Neural progenitor cell (in vitro differentiated cells): Measurements from ENCODE around the gene FREM1. TPM values are rescaled to one million over a fixed set of nuclear protein-coding genes. Genes with fewer than 3 reads are reported as not detected.

Source experiments
- DNase-seq: peaks from one replicate; pipeline ENCODE4 v3.0.0-alpha.2; 2016; ENCODE audit warnings: low spot score
- H2AFZ ChIP-seq: fragments of 200-600 bp; sonication (generic); replicated peaks from 2 replicates; pipeline ENCODE4 v1.6.1; 2016; ENCODE audit warnings: antibody characterized with exemption
- H3F3A ChIP-seq: fragments of 200-600 bp; sonication (generic); 2 replicates; pipeline ENCODE4 v1.6.1; 2016; ENCODE audit warnings: antibody characterized with exemption, low read depth
- H3K27ac ChIP-seq: fragments of 200-600 bp; sonication (generic); 2 replicates; pipeline ENCODE4 v1.5.1; 2016; ENCODE audit warnings: mild to moderate bottlenecking
- H3K27me3 ChIP-seq: fragments of 200-600 bp; sonication (generic); 2 replicates; pipeline ENCODE4 v1.6.1; 2016; ENCODE audit warnings: mild to moderate bottlenecking, moderate library complexity
- H3K36me3 ChIP-seq: fragments of 200-600 bp; sonication (generic); 2 replicates; pipeline ENCODE4 v1.5.1; 2016
- H3K4me1 ChIP-seq: fragments of 200-600 bp; sonication (generic); 2 replicates; pipeline ENCODE4 v1.6.1; 2016; ENCODE audit warnings: mixed run types
- H3K4me2 ChIP-seq: fragments of 200-600 bp; sonication (generic); 2 replicates; pipeline ENCODE4 v1.6.1; 2016
- H3K4me3 ChIP-seq: fragments of 200-600 bp; sonication (generic); 2 replicates; pipeline ENCODE4 v1.5.1; 2016
- H3K79me2 ChIP-seq: fragments of 200-600 bp; sonication (generic); 2 replicates; pipeline ENCODE4 v1.6.1; 2016; ENCODE audit warnings: low read depth
- H3K9ac ChIP-seq: fragments of 200-600 bp; sonication (generic); 2 replicates; pipeline ENCODE4 v1.6.1; 2016
- H3K9me3 ChIP-seq: fragments of 200-600 bp; sonication (generic); 2 replicates; pipeline ENCODE4 v1.5.1; 2016; ENCODE audit warnings: low read depth
- H4K20me1 ChIP-seq: fragments of 200-600 bp; sonication (generic); 2 replicates; pipeline ENCODE4 v1.6.1; 2016; ENCODE audit warnings: low read depth
- H3K27ac Mint-ChIP-seq: 3 replicates; pipeline ENCODE4 v1.8.0; 2021; ENCODE audit warnings: mixed read lengths
- H3K27me3 Mint-ChIP-seq: 2 replicates; pipeline ENCODE4 v1.8.0; 2022; ENCODE audit warnings: low read depth, mild to moderate bottlenecking, inconsistent platforms, moderate library complexity, mixed read lengths; ENCODE audit not compliant: insufficient read depth
- H3K36me3 Mint-ChIP-seq: 3 replicates; pipeline ENCODE4 v1.8.0; 2021; ENCODE audit warnings: mixed read lengths
- H3K4me1 Mint-ChIP-seq: 3 replicates; pipeline ENCODE4 v1.8.0; 2021; ENCODE audit warnings: mixed read lengths
- H3K4me3 Mint-ChIP-seq: 3 replicates; pipeline ENCODE4 v1.8.0; 2021; ENCODE audit warnings: mild to moderate bottlenecking, moderate library complexity, mixed read lengths
- H3K9me3 Mint-ChIP-seq: 3 replicates; pipeline ENCODE4 v1.8.0; 2020; ENCODE audit warnings: mixed read lengths
- CTCF ChIP-seq: fragments of 200-600 bp; sonication (generic); IDR thresholded peaks from 2 replicates; pipeline ENCODE4 v1.5.1; 2017; ENCODE audit warnings: antibody characterized with exemption, mild to moderate bottlenecking
- EZH2 ChIP-seq: fragments of 200-600 bp; sonication (generic); IDR thresholded peaks from 2 replicates; pipeline ENCODE4 v1.6.1; 2017; ENCODE audit warnings: antibody characterized with exemption, mild to moderate bottlenecking, moderate library complexity
- EZH2phosphoT487 ChIP-seq: fragments of 200-600 bp; sonication (generic); IDR thresholded peaks from 2 replicates; pipeline ENCODE4 v1.6.1; 2017; ENCODE audit warnings: antibody characterized with exemption
- total RNA-seq: library from RNA; depleted of rRNA; stranded (reverse); fragments of >200 nt; gene quantifications from 2 replicates; pipeline ENCODE4 v1.2.3, GENCODE V29; 2015; ENCODE audit warnings: low replicate concordance

The FREM1 gene
- total RNA-seq, 1 donor from 2014 or later = 1.2 TPM

- DNase-seq = no peak
- no peaks in the 10 kb centered on the region for H4K20me1 ChIP-seq
- H3K27me3 ChIP-seq = peaks cover 27% of the 10 kb centered on the region
- H3K4me1 ChIP-seq = no peaks in the 10 kb centered on the region
- H3K9ac ChIP-seq = no peak overlapping the region
- H3K4me3 ChIP-seq = no peak overlapping the region
- no peak overlapping the region for H3K27ac Mint-ChIP-seq
- H3K9me3 Mint-ChIP-seq = no peaks in the 10 kb centered on the region
- peaks cover 2% of the 10 kb centered on the region for H3K36me3 Mint-ChIP-seq
- no peak overlapping the region for H3K27ac ChIP-seq
- H3K36me3 ChIP-seq = no peaks in the 10 kb centered on the region
- no peak overlapping the region for H3K4me3 Mint-ChIP-seq
- no peaks in the 10 kb centered on the region for H3F3A ChIP-seq
- no peaks in the 10 kb centered on the region for H3K9me3 ChIP-seq
- no peaks in the 10 kb centered on the region for H3K4me1 Mint-ChIP-seq
- no peak for TF ChIP-seq CTCF
- TF ChIP-seq EZH2 = no peak
- no peak for TF ChIP-seq EZH2phosphoT487
- H3K27me3 Mint-ChIP-seq = no peaks in the 10 kb centered on the region
- H3K79me2 ChIP-seq = no peaks in the 10 kb centered on the region
- no peak overlapping the region for H2AFZ ChIP-seq
- H3K4me2 ChIP-seq = no peak overlapping the region
These were observed 179.7 kb downstream of the FREM1 start for GRCh38 chr9:14730461-14730898.

DNA sequence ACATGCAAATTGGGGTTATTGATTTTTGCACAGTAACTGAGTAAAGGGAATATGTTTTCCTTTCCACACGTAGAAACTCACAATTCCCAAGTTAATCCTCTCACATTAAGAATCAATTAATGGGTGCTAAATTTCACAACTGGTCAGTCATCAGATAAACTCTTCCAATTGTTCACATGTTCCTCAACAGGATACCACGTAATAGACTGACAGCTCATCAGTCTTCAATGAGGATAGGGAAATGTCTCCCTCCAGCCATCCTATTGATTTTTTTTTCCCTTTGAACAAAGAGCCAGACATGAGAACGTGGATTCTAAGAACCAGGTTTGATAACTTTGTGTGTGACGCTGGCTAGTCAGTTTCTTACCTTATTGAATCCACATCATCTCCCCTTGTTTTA, 186.9 kb downstream of the FREM1 start:
- Histone ChIP-seq H3K9me3 (no peaks in the 10 kb centered on the region), H3K36me3 (no peaks in the 10 kb centered on the region), H3K27ac (no peak overlapping the region), H3F3A (peaks cover 21% of the 10 kb centered on the region), H3K4me3 (no peak overlapping the region), H3K9ac (no peak overlapping the region), H3K4me1 (peaks cover 17% of the 10 kb centered on the region), H3K4me2 (peak overlapping the region; percentile 67), H4K20me1 (peaks cover 6% of the 10 kb centered on the region), H3K27me3 (peaks cover 97% of the 10 kb centered on the region), H2AFZ (no peak overlapping the region), H3K79me2 (no peaks in the 10 kb centered on the region)
- Mint-ChIP-seq H3K4me1 (peaks cover 16% of the 10 kb centered on the region), H3K27me3 (no peaks in the 10 kb centered on the region), H3K4me3 (no peak overlapping the region), H3K36me3 (no peaks in the 10 kb centered on the region), H3K9me3 (no peaks in the 10 kb centered on the region), H3K27ac (no peak overlapping the region)
- no peak for TF ChIP-seq CTCF
- no peak for TF ChIP-seq EZH2phosphoT487
- no peak for TF ChIP-seq EZH2
- DNase-seq = peak; percentile 10

DNA sequence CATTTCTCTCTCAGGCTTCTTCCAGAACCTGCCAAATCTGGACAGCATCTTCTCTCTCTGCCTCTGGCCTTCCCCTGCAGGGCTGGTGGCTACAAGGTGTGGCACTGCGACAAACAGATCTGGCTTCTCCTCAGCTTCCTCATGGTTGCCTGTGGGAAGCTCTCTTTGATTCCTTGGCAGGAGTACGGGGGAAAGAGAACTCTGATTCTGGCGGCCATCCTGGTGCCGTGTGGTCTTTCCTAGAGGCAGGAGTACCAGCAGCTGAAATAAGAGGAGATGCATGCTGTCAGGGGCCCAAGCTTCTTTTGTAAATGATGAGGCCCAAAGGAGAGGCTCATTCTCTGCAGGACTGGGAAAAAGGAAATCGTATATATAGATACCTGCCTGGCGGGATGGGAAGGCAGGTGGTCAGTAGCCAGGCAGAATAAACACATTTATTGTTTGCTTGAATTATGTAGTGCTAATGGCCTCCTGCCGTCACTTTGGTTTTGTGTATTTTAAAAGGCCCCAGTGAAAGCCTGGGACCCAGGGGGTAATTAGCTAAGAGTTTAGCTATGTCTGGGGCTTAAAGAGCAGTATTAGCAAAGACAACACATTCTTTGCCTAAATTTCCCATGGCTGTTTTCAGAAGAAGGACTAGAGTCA, 187.7 kb downstream of the FREM1 start, which contains the start of gene CER1:
CER1 (minus strand) TSS at position 343 of the 645 bp plus-strand sequence; CDS start at position 282, 61 bp downstream.
- Mint-ChIP-seq H3K27ac (no peak within 1 kb of the TSS), H3K4me1 (peaks cover 16% of the 10 kb centered on the region), H3K4me3 (no peak within 1 kb of the TSS), H3K9me3 (no peaks in the 10 kb centered on the region), H3K36me3 (no peaks in the 10 kb centered on the region), H3K27me3 (no peaks in the 10 kb centered on the region)
- no peak within 1 kb of the TSS for H3K27ac ChIP-seq
- no peaks in the 10 kb centered on the region for H3K9me3 ChIP-seq
- H3F3A ChIP-seq = peaks cover 21% of the 10 kb centered on the region
- peak within 1 kb of the TSS; percentile 67 for H3K4me2 ChIP-seq
- no peak for TF ChIP-seq CTCF
- TF ChIP-seq EZH2phosphoT487 = peak; percentile 99
- TF ChIP-seq EZH2 = no peak
- H3K36me3 ChIP-seq = no peaks in the 10 kb centered on the region
- H3K79me2 ChIP-seq = no peaks in the 10 kb centered on the region
- H3K27me3 ChIP-seq = peaks cover 98% of the 10 kb centered on the region
- H3K9ac ChIP-seq = no peak within 1 kb of the TSS
- H3K4me1 ChIP-seq = peaks cover 17% of the 10 kb centered on the region
- peak within 1 kb of the TSS; percentile 7 for H3K4me3 ChIP-seq
- no peak within 1 kb of the TSS for H2AFZ ChIP-seq
- H4K20me1 ChIP-seq = peaks cover 6% of the 10 kb centered on the region
- peak; percentile 88 for DNase-seq
